Activated B cell treated with CpG ODN at 0.5 μM for 24 hours (primary cell): ENCODE data around the gene ELP1. TPM values are rescaled to one million over a fixed set of nuclear protein-coding genes. Genes with fewer than 3 reads are reported as not detected.

Experiments
- ATAC-seq: fragments of 200-7000 bp; cut with Tn5 transposase; one replicate; pipeline ENCODE4 v1.10.0; 2021; ENCODE audit warnings: low read depth, mild to moderate bottlenecking, moderate library complexity
- CTCF ChIA-PET: fragments of 350-600 bp; sonication (Branson Sonifier 250); formaldehyde crosslinking; loops from one replicate; lab custom pipeline; 2021; ENCODE audit warnings: antibody characterized with exemption; lab: Charles Lee
- POLR2A ChIA-PET: fragments of 350-600 bp; sonication (Branson Sonifier 250); formaldehyde crosslinking; loops from one replicate; lab custom pipeline; 2021; ENCODE audit warnings: antibody characterized with exemption; lab: Charles Lee
- DNase-seq: peaks from one replicate; pipeline ENCODE4 v3.0.0; 2022
- H3K27ac Mint-ChIP-seq: one replicate; pipeline ENCODE4 v1.8.0; 2020; ENCODE audit warnings: mixed read lengths
- H3K27me3 Mint-ChIP-seq: one replicate; pipeline ENCODE4 v1.8.0; 2021; ENCODE audit warnings: mixed read lengths
- H3K36me3 Mint-ChIP-seq: one replicate; pipeline ENCODE4 v1.8.0; 2021; ENCODE audit warnings: low read depth, mixed read lengths
- H3K4me1 Mint-ChIP-seq: one replicate; pipeline ENCODE4 v1.8.0; 2021; ENCODE audit warnings: mixed read lengths
- H3K4me3 Mint-ChIP-seq: one replicate; pipeline ENCODE4 v1.8.0; 2020; ENCODE audit warnings: mild to moderate bottlenecking, mixed read lengths
- H3K9me3 Mint-ChIP-seq: one replicate; pipeline ENCODE4 v1.8.0; 2020; ENCODE audit warnings: mixed read lengths
- intact Hi-C: fragments of 100-400 bp; cut with micrococcal nuclease; formaldehyde crosslinking; loops from one replicate; pipeline ENCODE4 v1.15.1; 2024
- total RNA-seq: library from RNA; stranded (reverse); gene quantifications from 2 replicates; pipeline ENCODE4 v1.2.3, GENCODE V29; 2022
- TF ChIP-seq, protein P1 (sequence below): fragments of 200-600 bp; IDR thresholded peaks from one replicate; pipeline ENCODE4 v1.8.0; 2022; ENCODE audit warnings: antibody characterized with exemption, mild to moderate bottlenecking

Gene ELP1
- total RNA-seq, 1 donor from 2014 or later, result 25.0 TPM

DNA sequence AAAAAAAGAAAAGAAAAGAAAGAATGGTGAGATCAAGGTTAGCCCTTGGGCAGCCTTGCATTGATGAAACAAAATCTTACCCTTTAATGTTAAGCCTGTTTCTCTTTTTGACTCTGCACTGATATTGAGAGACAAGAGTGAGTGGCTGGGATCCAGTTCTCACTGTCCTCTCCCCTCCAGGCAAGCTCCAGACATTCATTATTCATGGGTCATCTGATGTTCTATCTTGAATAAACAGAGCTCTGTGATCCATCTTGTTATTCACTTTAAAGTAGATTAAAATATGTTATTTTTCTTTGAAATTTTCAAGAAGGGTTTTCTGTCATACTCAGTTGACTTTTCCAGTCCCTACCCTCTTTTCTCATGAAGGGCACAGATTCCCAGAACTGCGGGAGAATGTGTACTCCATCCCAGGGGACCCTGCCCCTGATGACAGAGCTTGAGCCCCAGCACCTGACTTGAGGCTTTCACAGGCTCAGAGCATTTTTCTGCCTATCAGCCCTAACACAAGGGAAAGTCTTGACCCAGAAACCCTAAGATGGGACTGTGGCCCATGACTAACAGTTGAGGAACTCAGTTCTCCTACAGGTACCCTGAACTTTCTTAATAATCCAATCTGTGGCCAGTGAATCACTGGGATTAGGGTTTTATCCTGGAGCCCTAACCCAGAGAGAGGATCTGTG is 102.3 kb downstream of the ELP1 start:
- ATAC-seq (no peak), DNase-seq (no peak)
- POLR2A ChIA-PET, result no interaction called here
- CTCF ChIA-PET, result no interaction called here
- Mint-ChIP-seq H3K36me3 (no peaks in the 10 kb centered on the region), H3K27ac (no peak overlapping the region), H3K4me3 (no peak overlapping the region), H3K27me3 (no peaks in the 10 kb centered on the region), H3K4me1 (peaks cover 20% of the 10 kb centered on the region), H3K9me3 (no peaks in the 10 kb centered on the region)
- intact Hi-C loops, result no loop called here
- TF ChIP-seq, protein P1, sequence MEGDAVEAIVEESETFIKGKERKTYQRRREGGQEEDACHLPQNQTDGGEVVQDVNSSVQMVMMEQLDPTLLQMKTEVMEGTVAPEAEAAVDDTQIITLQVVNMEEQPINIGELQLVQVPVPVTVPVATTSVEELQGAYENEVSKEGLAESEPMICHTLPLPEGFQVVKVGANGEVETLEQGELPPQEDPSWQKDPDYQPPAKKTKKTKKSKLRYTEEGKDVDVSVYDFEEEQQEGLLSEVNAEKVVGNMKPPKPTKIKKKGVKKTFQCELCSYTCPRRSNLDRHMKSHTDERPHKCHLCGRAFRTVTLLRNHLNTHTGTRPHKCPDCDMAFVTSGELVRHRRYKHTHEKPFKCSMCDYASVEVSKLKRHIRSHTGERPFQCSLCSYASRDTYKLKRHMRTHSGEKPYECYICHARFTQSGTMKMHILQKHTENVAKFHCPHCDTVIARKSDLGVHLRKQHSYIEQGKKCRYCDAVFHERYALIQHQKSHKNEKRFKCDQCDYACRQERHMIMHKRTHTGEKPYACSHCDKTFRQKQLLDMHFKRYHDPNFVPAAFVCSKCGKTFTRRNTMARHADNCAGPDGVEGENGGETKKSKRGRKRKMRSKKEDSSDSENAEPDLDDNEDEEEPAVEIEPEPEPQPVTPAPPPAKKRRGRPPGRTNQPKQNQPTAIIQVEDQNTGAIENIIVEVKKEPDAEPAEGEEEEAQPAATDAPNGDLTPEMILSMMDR, result no peak

DNA sequence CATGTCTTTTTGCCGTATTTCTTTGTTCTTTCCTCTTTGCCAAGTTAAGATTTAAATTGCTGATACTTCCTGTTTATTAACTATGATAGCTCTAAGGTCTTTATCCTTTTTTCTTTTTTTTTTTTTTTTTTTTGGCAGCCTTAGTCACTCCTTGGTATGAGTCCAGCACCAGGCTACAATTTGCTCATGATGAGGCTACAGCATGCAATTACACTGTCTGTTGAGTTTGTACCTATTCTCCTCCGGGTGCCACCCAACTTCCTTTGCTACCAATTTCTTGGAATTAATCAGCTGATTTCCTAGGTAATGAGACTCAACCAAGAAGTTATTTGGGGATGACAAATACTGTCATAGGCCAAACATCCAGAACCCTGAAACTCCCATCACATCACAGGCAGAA is 103.7 kb downstream of the ELP1 start:
- H3K36me3 Mint-ChIP-seq, result no peaks in the 10 kb centered on the region
- H3K9me3 Mint-ChIP-seq, result no peaks in the 10 kb centered on the region
- intact Hi-C loops, result no loop called here
- H3K27ac Mint-ChIP-seq, result no peak overlapping the region
- H3K4me1 Mint-ChIP-seq, result peaks cover 10% of the 10 kb centered on the region
- no peak for DNase-seq
- no peak for ATAC-seq
- ChIA-PET POLR2A (interaction anchor here (0.6 kb wide), 1 partner anchor 1090 kb away, joined by 4 read pairs; no protein-coding TSS in a partner anchor), CTCF (no interaction called here)
- TF ChIP-seq, protein P1, result no peak
- H3K27me3 Mint-ChIP-seq, result no peaks in the 10 kb centered on the region
- no peak overlapping the region for H3K4me3 Mint-ChIP-seq

DNA sequence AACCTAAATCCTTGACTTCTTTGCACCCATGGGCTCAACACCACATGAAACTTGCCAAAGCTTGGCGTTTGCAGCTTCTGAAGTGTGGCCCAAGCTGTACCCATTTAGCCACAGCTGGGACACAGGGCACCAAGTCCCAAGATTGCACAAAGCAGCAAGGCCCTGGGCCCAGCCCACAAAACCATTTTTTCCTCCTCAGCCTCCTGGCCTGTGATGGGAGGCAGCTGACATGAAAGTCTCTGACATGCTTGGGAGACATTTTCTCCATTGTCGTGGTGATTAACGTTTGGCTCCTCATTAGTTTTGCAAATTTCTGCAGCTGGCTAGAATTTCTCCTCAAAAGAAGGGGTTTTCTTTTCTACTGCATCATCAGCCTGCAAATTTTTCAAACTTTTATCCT is 110.1 kb downstream of the ELP1 start:
- no peak for ATAC-seq
- TF ChIP-seq, protein P1, result no peak
- peaks cover 16% of the 10 kb centered on the region for H3K4me1 Mint-ChIP-seq
- peaks cover 6% of the 10 kb centered on the region for H3K36me3 Mint-ChIP-seq
- H3K27me3 Mint-ChIP-seq, result no peaks in the 10 kb centered on the region
- POLR2A ChIA-PET, result no interaction called here
- intact Hi-C loops, result no loop called here
- H3K4me3 Mint-ChIP-seq, result no peak overlapping the region
- CTCF ChIA-PET, result no interaction called here
- H3K9me3 Mint-ChIP-seq, result peaks cover 24% of the 10 kb centered on the region
- DNase-seq, result no peak
- no peak overlapping the region for H3K27ac Mint-ChIP-seq

Other genes starting within 250 kb of the ELP1 start
- 0.16 TPM in 1 of 2 replicates, not detected in the other for gene ACTL7B, start 78.1 kb downstream of the ELP1 start, total RNA-seq
- gene ACTL7A, start 71.9 kb downstream of the ELP1 start, total RNA-seq, result not detected in 2 replicates
- gene ABITRAM, start 276 bp upstream of the ELP1 start, total RNA-seq, result 6.4 and 7.8 TPM in 2 replicates
- gene CTNNAL1, start 79.4 kb upstream of the ELP1 start, total RNA-seq, result 1.9 and 2.4 TPM in 2 replicates
- 16.1 and 20.6 TPM in 2 replicates for gene TMEM245, start 185.8 kb upstream of the ELP1 start, total RNA-seq
- not detected in 2 replicates for gene FRRS1L, start 233.1 kb upstream of the ELP1 start, total RNA-seq